ENCODE data around the gene CYFIP1. TPM values are rescaled to one million over a fixed set of nuclear protein-coding genes. Genes with fewer than 3 reads are reported as not detected.

CYFIP1 gene
- polyA plus RNA-seq, 1 experiment = 93.4 TPM

GRCh38 chr15:22868928-22869327 is 111.2 kb downstream of the CYFIP1 start:
- no peak for DNase-seq (ENCODE audit: low read depth)
- Histone ChIP-seq H3K36me3 (ENCODE audit: control insufficient read depth, insufficient read depth, low read length) (peaks cover 26% of the 10 kb centered on the region), H3K4me3 (ENCODE audit: low read depth, low read length) (no peak overlapping the region), H3K27me3 (ENCODE audit: control insufficient read depth, insufficient read depth, low read length) (no peaks in the 10 kb centered on the region)
- CTCF ChIA-PET = interaction anchor here (0.7 kb wide), 1 partner anchor 12 kb away, joined by 3 read pairs; no protein-coding TSS in a partner anchor
- POLR2A ChIA-PET = no interaction called here
- TF ChIP-seq CTCF (IDR thresholded peaks at IDR 0.05; ENCODE audit: insufficient read depth, low read depth, low read length) = no peak

DNA sequence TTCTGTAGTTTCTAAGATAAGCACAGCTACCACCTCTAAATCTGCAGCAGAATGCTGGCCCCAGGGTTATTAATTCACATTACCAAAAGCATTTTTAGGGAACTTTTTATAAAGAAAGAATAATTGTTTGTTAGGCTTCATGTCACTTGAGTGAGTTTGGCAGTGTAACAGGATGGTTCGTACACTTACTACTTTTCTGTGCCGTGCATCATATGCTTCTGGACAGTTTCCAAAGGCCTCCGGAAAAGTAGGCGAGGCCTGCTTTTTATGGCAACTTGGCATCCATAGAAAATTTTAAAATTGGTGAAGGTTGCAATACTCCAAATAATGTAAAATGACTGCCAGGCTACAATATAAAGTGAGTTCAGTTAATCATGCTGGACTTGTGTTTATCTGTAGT is 111.7 kb downstream of the CYFIP1 start:
- H3K27me3 ChIP-seq (ENCODE audit: control insufficient read depth, insufficient read depth, low read length) = no peaks in the 10 kb centered on the region
- no peak overlapping the region for H3K4me3 ChIP-seq (ENCODE audit: low read depth, low read length)
- POLR2A ChIA-PET = no interaction called here
- H3K36me3 ChIP-seq (ENCODE audit: control insufficient read depth, insufficient read depth, low read length) = peaks cover 25% of the 10 kb centered on the region
- DNase-seq (ENCODE audit: low read depth) = no peak
- CTCF ChIA-PET = interaction anchor here (0.7 kb wide), 1 partner anchor 13 kb away, joined by 3 read pairs; no protein-coding TSS in a partner anchor
- no peak for TF ChIP-seq CTCF (IDR thresholded peaks at IDR 0.05; ENCODE audit: insufficient read depth, low read depth, low read length)

DNA sequence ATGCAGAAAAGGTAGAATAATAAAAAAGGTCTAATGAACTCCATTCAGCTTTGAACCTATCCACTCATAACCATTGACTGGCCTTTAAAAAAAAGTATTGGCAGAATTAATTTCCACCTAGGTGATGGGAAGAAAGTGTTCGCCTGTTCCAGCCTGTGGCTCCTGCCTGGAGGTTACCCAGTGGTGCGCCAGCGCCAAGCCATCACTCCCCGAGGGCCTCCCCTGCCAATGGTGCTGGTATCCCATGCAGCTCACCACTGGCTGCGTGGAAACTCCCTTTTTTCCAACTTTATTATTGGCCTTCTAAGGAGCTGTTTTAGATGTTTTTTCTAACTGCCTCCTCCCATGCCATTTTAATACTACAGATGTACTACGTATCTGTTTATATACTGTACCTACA is 112.3 kb downstream of the CYFIP1 start:
- DNase-seq (ENCODE audit: low read depth) = no peak
- POLR2A ChIA-PET = no interaction called here
- Histone ChIP-seq H3K36me3 (ENCODE audit: control insufficient read depth, insufficient read depth, low read length) (peaks cover 20% of the 10 kb centered on the region), H3K27me3 (ENCODE audit: control insufficient read depth, insufficient read depth, low read length) (no peaks in the 10 kb centered on the region), H3K4me3 (ENCODE audit: low read depth, low read length) (no peak overlapping the region)
- CTCF ChIA-PET = interaction anchor here (0.5 kb wide), 1 partner anchor 129 kb away, joined by 3 read pairs; no protein-coding TSS in a partner anchor
- TF ChIP-seq CTCF (IDR thresholded peaks at IDR 0.05; ENCODE audit: insufficient read depth, low read depth, low read length) = no peak

GRCh38 chr15:22866079-22866478 is 114.1 kb downstream of the CYFIP1 start:
- no peak for DNase-seq (ENCODE audit: low read depth)
- CTCF ChIA-PET = no interaction called here
- no peak for TF ChIP-seq CTCF (IDR thresholded peaks at IDR 0.05; ENCODE audit: insufficient read depth, low read depth, low read length)

GRCh38 chr15:22863356-22863755 is 116.8 kb downstream of the CYFIP1 start:
- Histone ChIP-seq H3K36me3 (ENCODE audit: control insufficient read depth, insufficient read depth, low read length) (peaks cover 6% of the 10 kb centered on the region), H3K27me3 (ENCODE audit: control insufficient read depth, insufficient read depth, low read length) (no peaks in the 10 kb centered on the region), H3K4me3 (ENCODE audit: low read depth, low read length) (no peak overlapping the region)
- POLR2A ChIA-PET = no interaction called here
- DNase-seq (ENCODE audit: low read depth) = no peak
- TF ChIP-seq CTCF (IDR thresholded peaks at IDR 0.05; ENCODE audit: insufficient read depth, low read depth, low read length) = no peak
- CTCF ChIA-PET = no interaction called here

More at GRCh38 chr15:22866079-22866478, 114.1 kb downstream of the CYFIP1 start:
- POLR2A ChIA-PET = no interaction called here
- Histone ChIP-seq H3K4me3 (ENCODE audit: low read depth, low read length) (no peak overlapping the region), H3K36me3 (ENCODE audit: control insufficient read depth, insufficient read depth, low read length) (peaks cover 14% of the 10 kb centered on the region), H3K27me3 (ENCODE audit: control insufficient read depth, insufficient read depth, low read length) (no peaks in the 10 kb centered on the region)
